Trophoblast cell (in vitro differentiated cells and primary cell): ENCODE results near the gene FLNA.
A peak's percentile ranks its signal among the peaks of the same experiment; 100 is the strongest.

ENCODE experiments used
- DNase-seq, 2 donors: peaks; one replicate each; pipeline ENCODE4 v3.0.0-alpha.2; 2016
- H2AFZ ChIP-seq: 2 replicates; pipeline ENCODE4 v1.6.1; 2013; ENCODE audit warnings: low read length, moderate library complexity, mild to moderate bottlenecking; ENCODE audit not compliant: insufficient read depth, poor library complexity
- H2AK5ac ChIP-seq: 2 replicates; pipeline ENCODE4 v1.6.1; 2013; ENCODE audit warnings: mild to moderate bottlenecking, low read length
- H2BK120ac ChIP-seq: 2 replicates; pipeline ENCODE4 v1.6.1; 2013; ENCODE audit warnings: low read length, mild to moderate bottlenecking, moderate library complexity; ENCODE audit not compliant: insufficient read depth, poor library complexity
- H2BK12ac ChIP-seq: 2 replicates; pipeline ENCODE4 v1.6.1; 2013; ENCODE audit warnings: mild to moderate bottlenecking, low read length, moderate library complexity
- H2BK5ac ChIP-seq: 2 replicates; pipeline ENCODE4 v1.6.1; 2013; ENCODE audit warnings: low read length, low read depth, moderate library complexity, mild to moderate bottlenecking; ENCODE audit not compliant: poor library complexity
- H3K14ac ChIP-seq: 2 replicates; pipeline ENCODE4 v1.6.1; 2013; ENCODE audit warnings: mild to moderate bottlenecking, low read length
- H3K18ac ChIP-seq: 2 replicates; pipeline ENCODE4 v1.6.1; 2013; ENCODE audit warnings: mild to moderate bottlenecking, low read length
- H3K23ac ChIP-seq: 2 replicates; pipeline ENCODE4 v1.6.1; 2013; ENCODE audit warnings: low read length
- H3K27ac ChIP-seq: 2 replicates; pipeline ENCODE4 v1.5.1; 2013; ENCODE audit warnings: low read depth, mild to moderate bottlenecking, inconsistent platforms, low read length, moderate library complexity
- H3K27me3 ChIP-seq: 2 replicates; pipeline ENCODE4 v1.6.1; 2013; ENCODE audit warnings: inconsistent platforms, mild to moderate bottlenecking, low read length, moderate library complexity; ENCODE audit not compliant: insufficient read depth
- H3K36me3 ChIP-seq, 2 experiments: 1 replicate in 1 of 2; 2 replicates in 1 of 2; pipeline ENCODE4 v1.6.1; 2013; ENCODE audit warnings: low read length in 2 of 2, mild to moderate bottlenecking in 2 of 2, moderate library complexity in 1 of 2; ENCODE audit not compliant: insufficient read depth in 2 of 2, control insufficient read depth in 1 of 2
- H3K4ac ChIP-seq: 2 replicates; pipeline ENCODE4 v1.6.1; 2013; ENCODE audit warnings: low read depth, mild to moderate bottlenecking, low read length, moderate library complexity
- H3K4me1 ChIP-seq, 2 experiments: 1 replicate in 1 of 2; 2 replicates in 1 of 2; pipeline ENCODE4 v1.6.1; 2013; ENCODE audit warnings: low read length in 2 of 2, mild to moderate bottlenecking in 2 of 2, moderate library complexity in 1 of 2; ENCODE audit not compliant: insufficient read depth in 2 of 2, control insufficient read depth in 1 of 2
- H3K4me2 ChIP-seq: 2 replicates; pipeline ENCODE4 v1.6.1; 2013; ENCODE audit warnings: inconsistent platforms, mild to moderate bottlenecking, low read length, moderate library complexity
- H3K4me3 ChIP-seq: 2 replicates; pipeline ENCODE4 v1.5.1; 2013; ENCODE audit warnings: mild to moderate bottlenecking, low read depth, low read length, inconsistent platforms
- H3K79me1 ChIP-seq: one replicate; pipeline ENCODE4 v1.6.1; 2013; ENCODE audit warnings: low read length
- H3K79me2 ChIP-seq: 2 replicates; pipeline ENCODE4 v1.6.1; 2013; ENCODE audit warnings: low read length, mild to moderate bottlenecking; ENCODE audit not compliant: control insufficient read depth, insufficient read depth, poor library complexity
- H3K9ac ChIP-seq: 2 replicates; pipeline ENCODE4 v1.6.1; 2013; ENCODE audit warnings: mild to moderate bottlenecking, low read length
- H3K9me3 ChIP-seq: 2 replicates; pipeline ENCODE4 v1.6.1; 2013; ENCODE audit warnings: low read depth, mild to moderate bottlenecking, control low read depth, inconsistent platforms, low read length; ENCODE audit not compliant: insufficient read depth
- H4K12ac ChIP-seq: 2 replicates; pipeline ENCODE4 v1.6.1; 2013; ENCODE audit warnings: low read depth, mild to moderate bottlenecking, low read length, moderate library complexity
- H4K8ac ChIP-seq: 2 replicates; pipeline ENCODE4 v1.6.1; 2013; ENCODE audit warnings: low read depth, mild to moderate bottlenecking, low read length, moderate library complexity
- H4K91ac ChIP-seq: one replicate; pipeline ENCODE4 v1.6.1; 2013; ENCODE audit warnings: low read depth, mild to moderate bottlenecking, low read length, moderate library complexity
- WGBS: extraction: QIAGEN DNeasy Blood & Tissue Kit; methylation state at CpG from one replicate; pipeline ENCODE4 v1.1.7; 2013; ENCODE audit warnings: missing lambda C conversion rate; ENCODE audit not compliant: insufficient read length, insufficient coverage; ENCODE audit errors: extremely low coverage; 5-methylcytosine and 5-hydroxymethylcytosine counted together

Gene FLNA

GRCh38 chrX:154370300-154371016, 4.0 kb downstream of the FLNA start:
- Histone ChIP-seq H3K79me1 (peaks cover 39% of the 10 kb centered on the region), H3K4me2 (peak overlapping the region; percentile 72), H3K79me2 (peaks cover 51% of the 10 kb centered on the region), H3K9me3 (no peaks in the 10 kb centered on the region), H3K4ac (peak overlapping the region; percentile 97), H3K4me1 (peaks cover 15 to 30% of the 10 kb centered on the region in 2 experiments), H3K27ac (peak overlapping the region; percentile 89), H2BK5ac (peak overlapping the region; percentile 98), H3K36me3 (peaks cover 39 to 44% of the 10 kb centered on the region in 2 experiments), H3K23ac (no peak overlapping the region), H2BK120ac (peak overlapping the region; percentile 88), H3K27me3 (no peaks in the 10 kb centered on the region), H4K91ac (peak overlapping the region; percentile 94), H2BK12ac (no peak overlapping the region), H4K8ac (peak overlapping the region; percentile 93), H4K12ac (peak overlapping the region; percentile 80), H3K14ac (peak overlapping the region; percentile 98), H2AFZ (peak overlapping the region; percentile 55), H3K4me3 (peak overlapping the region; percentile 99), H3K18ac (peak overlapping the region; percentile 94), H3K9ac (peak overlapping the region; percentile 89), H2AK5ac (peak overlapping the region; percentile 35)
- WGBS = no CpG with 5 or more reads among the region's 63 CpGs
- DNase-seq = no peak

GRCh38 chrX:154369449-154370299, 4.8 kb downstream of the FLNA start:
- Histone ChIP-seq H3K4ac (peak overlapping the region; percentile 97), H3K4me2 (peak overlapping the region; percentile 79), H3K79me1 (peaks cover 36% of the 10 kb centered on the region), H2BK120ac (peak overlapping the region; percentile 93), H3K27me3 (no peaks in the 10 kb centered on the region), H2BK12ac (peak overlapping the region; percentile 26), H3K4me3 (peak overlapping the region; percentile 99), H3K4me1 (peaks cover 13 to 27% of the 10 kb centered on the region in 2 experiments), H4K8ac (peak overlapping the region; percentile 93), H3K23ac (no peak overlapping the region), H3K36me3 (peaks cover 47 to 52% of the 10 kb centered on the region in 2 experiments), H3K79me2 (peaks cover 47% of the 10 kb centered on the region), H4K91ac (peak overlapping the region; percentile 99), H2AK5ac (peak overlapping the region; percentile 93), H2AFZ (no peak overlapping the region), H3K27ac (peak overlapping the region; percentile 99), H3K14ac (peak overlapping the region; percentile 98), H4K12ac (peak overlapping the region; percentile 80), H3K9ac (peak overlapping the region; percentile 89), H3K18ac (peak overlapping the region; percentile 94), H2BK5ac (peak overlapping the region; percentile 98), H3K9me3 (no peaks in the 10 kb centered on the region)
- WGBS = no CpG with 5 or more reads among the region's 13 CpGs
- DNase-seq = peak; percentile 33 to 51

GRCh38 chrX:154368630-154369448, 5.6 kb downstream of the FLNA start:
- Histone ChIP-seq H3K79me2 (peaks cover 42% of the 10 kb centered on the region), H3K9ac (peak overlapping the region; percentile 93), H3K18ac (peak overlapping the region; percentile 98), H2BK120ac (peak overlapping the region; percentile 93), H2AK5ac (peak overlapping the region; percentile 90), H3K14ac (peak overlapping the region; percentile 96), H3K4ac (peak overlapping the region; percentile 97), H2BK12ac (no peak overlapping the region), H4K12ac (peak overlapping the region; percentile 81), H3K4me2 (peak overlapping the region; percentile 79), H2AFZ (peak overlapping the region; percentile 52), H3K27me3 (no peaks in the 10 kb centered on the region), H4K8ac (peak overlapping the region; percentile 88), H3K4me3 (peak overlapping the region; percentile 75), H3K36me3 (peaks cover 55 to 60% of the 10 kb centered on the region in 2 experiments), H3K9me3 (no peaks in the 10 kb centered on the region), H4K91ac (peak overlapping the region; percentile 99), H3K23ac (no peak overlapping the region), H3K79me1 (peaks cover 30% of the 10 kb centered on the region), H2BK5ac (peak overlapping the region; percentile 95), H3K4me1 (peaks cover 13 to 24% of the 10 kb centered on the region in 2 experiments), H3K27ac (peak overlapping the region; percentile 99)
- WGBS = no CpG with 5 or more reads among the region's 16 CpGs
- peak; percentile 75 to 79 for DNase-seq
